Fibroblast of lung (primary cell): ENCODE results near the gene TMEM131. TPM values are rescaled to one million over a fixed set of nuclear protein-coding genes. Genes with fewer than 3 reads are reported as not detected.

ENCODE experiments used
- DNase-seq, 2 donors: peaks; one replicate each; pipeline versions ENCODE4 v3.0.0 to v3.0.0-alpha.2; 2010; ENCODE audit warnings: low read depth in 2 of 2
- H2AFZ ChIP-seq: 2 replicates; pipeline ENCODE4 v1.5.1; 2012; ENCODE audit warnings: low read length, control low read depth, inconsistent platforms
- H3K27ac ChIP-seq: 2 replicates; pipeline ENCODE4 v1.5.1; 2011; ENCODE audit warnings: low read length, control low read depth; ENCODE audit not compliant: insufficient read depth
- H3K27me3 ChIP-seq: 2 replicates; pipeline ENCODE4 v1.5.1; 2011; ENCODE audit warnings: mild to moderate bottlenecking, low read length; ENCODE audit not compliant: control insufficient read depth, insufficient read depth
- H3K36me3 ChIP-seq: 2 replicates; pipeline ENCODE4 v1.5.1; 2011; ENCODE audit warnings: low read length; ENCODE audit not compliant: control insufficient read depth, insufficient read depth
- H3K4me1 ChIP-seq: 2 replicates; pipeline ENCODE4 v1.5.1; 2011; ENCODE audit warnings: low read length; ENCODE audit not compliant: control insufficient read depth, insufficient read depth; ENCODE audit errors: extremely low read depth
- H3K4me2 ChIP-seq: 2 replicates; pipeline ENCODE4 v1.5.1; 2011; ENCODE audit warnings: low read length, control low read depth; ENCODE audit not compliant: insufficient read depth; ENCODE audit errors: extremely low read depth
- H3K4me3 ChIP-seq, 4 experiments: fragments of 200-600 bp in 1 of 4; sonication (generic) in 1 of 4; replicated peaks in 1 of 4; 2 replicates each; pipeline ENCODE4 v1.5.1; 2011 to 2016; ENCODE audit warnings: low read length in 4 of 4, low read depth in 3 of 4, mild to moderate bottlenecking in 3 of 4, control low read depth in 2 of 4, inconsistent platforms in 1 of 4, mixed read lengths in 1 of 4; ENCODE audit not compliant: insufficient read depth in 1 of 4; ENCODE audit errors: control extremely low read depth in 1 of 4
- H3K79me2 ChIP-seq: 2 replicates; pipeline ENCODE4 v1.5.1; 2012; ENCODE audit warnings: mild to moderate bottlenecking, low read length, inconsistent platforms; ENCODE audit not compliant: control insufficient read depth, insufficient read depth
- H3K9ac ChIP-seq: 2 replicates; pipeline ENCODE4 v1.5.1; 2011; ENCODE audit warnings: mild to moderate bottlenecking, low read length, control low read depth; ENCODE audit not compliant: insufficient read depth
- H3K9me3 ChIP-seq: 2 replicates; pipeline ENCODE4 v1.5.1; 2012; ENCODE audit warnings: low read depth, low read length; ENCODE audit not compliant: control insufficient read depth, insufficient read depth
- H4K20me1 ChIP-seq: 2 replicates; pipeline ENCODE4 v1.5.1; 2011; ENCODE audit warnings: low read length; ENCODE audit not compliant: control insufficient read depth, insufficient read depth; ENCODE audit errors: extremely low read depth
- CTCF ChIP-seq, 2 donors: IDR thresholded peaks in 1 of 2; conservative IDR thresholded peaks in 1 of 2; 1 replicate in 1 of 2; 2 replicates in 1 of 2; pipeline ENCODE4 v1.5.1; 2011 to 2012; ENCODE audit warnings: low read length in 2 of 2, control low read depth in 1 of 2, inconsistent platforms in 1 of 2, low read depth in 1 of 2, mild to moderate bottlenecking in 1 of 2
- EZH2 ChIP-seq: IDR thresholded peaks from 2 replicates; pipeline ENCODE4 v1.5.1; 2012; ENCODE audit warnings: low read length, control low read depth, mild to moderate bottlenecking; ENCODE audit errors: missing control alignments
- polyA plus RNA-seq, 2 donors: library from polyadenylated mRNA; depleted of rRNA in 1 of 2; stranded (reverse) in 1 of 2; unstranded in 1 of 2; fragments of >200 nt; gene quantifications; 2 replicates each; pipeline ENCODE4 v1.2.1, GENCODE V29; 2011 to 2012; ENCODE audit warnings: missing spikeins in 1 of 2
- total RNA-seq: library from RNA; depleted of rRNA; stranded (reverse); fragments of >200 nt; gene quantifications from 2 replicates; pipeline ENCODE4 v1.2.1, GENCODE V29; 2014

TMEM131 gene
- total and polyA plus RNA-seq, 2 donors (not counting 1 experiment from before 2014, with no cell fraction given), result 18.1 to 32.4 TPM

DNA sequence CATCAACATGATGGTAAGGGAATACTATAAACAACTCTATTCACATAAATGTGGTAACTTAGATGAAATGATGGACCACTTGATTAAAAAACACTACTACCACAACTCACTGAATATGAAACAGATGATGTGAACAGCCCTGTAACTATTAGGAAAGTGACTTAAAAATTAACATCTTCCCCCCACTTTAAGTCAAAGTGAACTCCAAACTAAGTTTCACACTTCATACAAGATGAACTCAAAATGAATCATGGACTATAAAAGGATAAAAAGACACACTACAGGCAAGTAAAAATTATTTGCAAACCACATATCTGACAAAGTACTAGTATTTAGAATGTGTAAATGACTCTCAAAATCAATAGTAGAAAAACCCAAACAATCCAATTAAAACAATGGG is 210.8 kb downstream of the TMEM131 start:
- Histone ChIP-seq H3K9me3 (no peaks in the 10 kb centered on the region), H3K9ac (no peak overlapping the region), H3K36me3 (peaks cover 1% of the 10 kb centered on the region), H3K27ac (no peak overlapping the region), H3K4me1 (no peaks in the 10 kb centered on the region), H3K27me3 (no peaks in the 10 kb centered on the region), H2AFZ (no peak overlapping the region), H3K79me2 (no peaks in the 10 kb centered on the region), H3K4me3 (no peak overlapping the region), H4K20me1 (no peaks in the 10 kb centered on the region), H3K4me2 (no peak overlapping the region)
- no peak for DNase-seq
- TF ChIP-seq CTCF (conservative IDR thresholded peaks at IDR 0.05 in 1 of 2, IDR thresholded peaks at IDR 0.05 in 1 of 2; ENCODE audit: low read depth in 1 of 2, low read length in 2 of 2), result no peak
- TF ChIP-seq EZH2, result no peak

- Histone ChIP-seq H4K20me1 (no peaks in the 10 kb centered on the region), H3K36me3 (peaks cover 1% of the 10 kb centered on the region), H3K9me3 (no peaks in the 10 kb centered on the region), H3K79me2 (no peaks in the 10 kb centered on the region), H3K27ac (no peak overlapping the region), H3K4me3 (no peak overlapping the region), H3K27me3 (no peaks in the 10 kb centered on the region), H2AFZ (no peak overlapping the region), H3K4me1 (no peaks in the 10 kb centered on the region), H3K9ac (no peak overlapping the region), H3K4me2 (no peak overlapping the region)
- no peak for TF ChIP-seq EZH2
- TF ChIP-seq CTCF (conservative IDR thresholded peaks at IDR 0.05 in 1 of 2, IDR thresholded peaks at IDR 0.05 in 1 of 2; ENCODE audit: low read depth in 1 of 2, low read length in 2 of 2), result no peak
- DNase-seq, result no peak
These were observed 213.8 kb downstream of the TMEM131 start for GRCh38 chr2:97781981-97782380.

DNA sequence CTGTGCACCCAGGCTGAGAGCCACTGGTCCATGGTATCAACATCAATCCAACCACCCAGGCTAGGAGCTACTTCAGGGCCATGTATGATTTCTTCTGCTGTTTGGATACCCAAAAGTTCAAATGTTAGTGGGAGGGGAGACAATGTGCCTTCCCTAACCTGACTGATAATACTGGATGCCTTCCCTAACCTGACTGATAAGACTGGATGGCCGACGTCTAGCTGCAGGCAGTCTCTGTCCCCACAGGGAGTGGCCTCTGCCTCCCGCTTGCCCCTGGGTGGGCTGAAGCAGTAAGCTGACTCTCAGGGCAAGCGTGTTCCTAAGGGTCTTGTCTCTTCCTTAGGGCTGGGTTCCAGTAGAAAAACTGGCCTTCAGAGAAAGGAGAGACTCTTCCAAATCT is 216.6 kb downstream of the TMEM131 start:
- Histone ChIP-seq H3K79me2 (no peaks in the 10 kb centered on the region), H3K27me3 (no peaks in the 10 kb centered on the region), H3K4me2 (no peak overlapping the region), H3K4me3 (no peak overlapping the region), H2AFZ (no peak overlapping the region), H3K36me3 (peaks cover 2% of the 10 kb centered on the region), H3K9me3 (no peaks in the 10 kb centered on the region), H3K4me1 (no peaks in the 10 kb centered on the region), H4K20me1 (no peaks in the 10 kb centered on the region), H3K9ac (no peak overlapping the region), H3K27ac (no peak overlapping the region)
- TF ChIP-seq EZH2 (no peak), CTCF (conservative IDR thresholded peaks at IDR 0.05 in 1 of 2, IDR thresholded peaks at IDR 0.05 in 1 of 2; ENCODE audit: low read depth in 1 of 2, low read length in 2 of 2) (no peak)
- no peak for DNase-seq
